ENCODE measurements around the gene TCAF1. TPM values are rescaled to one million over a fixed set of nuclear protein-coding genes. Genes with fewer than 3 reads are reported as not detected.
"Not testable (repeated sequence)": the region's sequence is repeated elsewhere in the genome, so short reads cannot be mapped to it uniquely, and the experiment has no call there.

The TCAF1 gene
- total RNA-seq, 5 donors from 2014 or later (not counting 1 experiment from before 2014, with no cell fraction given): 12.9 to 15.0 (median 13.5) TPM

- H3K27me3 Mint-ChIP-seq; POLR2A ChIA-PET; H3K9me3 ChIP-seq; H3K36me3 ChIP-seq (ENCODE audit: control insufficient read depth in 2 of 2, extremely low read depth in 1 of 2, insufficient read depth in 1 of 2, low read length in 1 of 2); H3K9me3 Mint-ChIP-seq; H3K4me3 ChIP-seq (ENCODE audit: control insufficient read depth in 1 of 2, extremely low read depth in 1 of 2, low read length in 1 of 2); H3K4me3 Mint-ChIP-seq; H3K27ac ChIP-seq (ENCODE audit: low read length); H3K27me3 ChIP-seq (replicated peaks in 1 of 2; ENCODE audit: control insufficient read depth in 2 of 2, extremely low read depth in 1 of 2, insufficient read depth in 2 of 2, low read length in 1 of 2); H3K27ac Mint-ChIP-seq; H3K4me1 Mint-ChIP-seq; CTCF ChIA-PET; H3K4me1 ChIP-seq (ENCODE audit: control insufficient read depth in 1 of 2, extremely low read depth in 1 of 2, insufficient read depth in 2 of 2, low read length in 2 of 2); ATAC-seq (replicated peaks in 1 of 4); DNase-seq; H3K36me3 Mint-ChIP-seq: not testable (repeated sequence)
- WGBS (ENCODE audit: insufficient coverage): no CpG with 5 or more reads among the region's 4 CpGs
Observed at GRCh38 chr7:143873242-143873641, 28.7 kb downstream of the TCAF1 start.

GRCh38 chr7:143871534-143871933 is 30.4 kb downstream of the TCAF1 start:
- DNase-seq; H3K27me3 Mint-ChIP-seq; H3K9me3 Mint-ChIP-seq; H3K4me1 ChIP-seq (ENCODE audit: control insufficient read depth in 1 of 2, extremely low read depth in 1 of 2, insufficient read depth in 2 of 2, low read length in 2 of 2); H3K36me3 Mint-ChIP-seq; ATAC-seq (replicated peaks in 1 of 4); H3K27ac Mint-ChIP-seq; H3K4me1 Mint-ChIP-seq; POLR2A ChIA-PET; H3K4me3 ChIP-seq (ENCODE audit: control insufficient read depth in 1 of 2, extremely low read depth in 1 of 2, low read length in 1 of 2); H3K4me3 Mint-ChIP-seq; CTCF ChIA-PET; H3K27me3 ChIP-seq (replicated peaks in 1 of 2; ENCODE audit: control insufficient read depth in 2 of 2, extremely low read depth in 1 of 2, insufficient read depth in 2 of 2, low read length in 1 of 2); H3K36me3 ChIP-seq (ENCODE audit: control insufficient read depth in 2 of 2, extremely low read depth in 1 of 2, insufficient read depth in 1 of 2, low read length in 1 of 2); H3K27ac ChIP-seq (ENCODE audit: low read length); H3K9me3 ChIP-seq: not testable (repeated sequence)

- H3K27me3 ChIP-seq (replicated peaks in 1 of 2; ENCODE audit: control insufficient read depth in 2 of 2, extremely low read depth in 1 of 2, insufficient read depth in 2 of 2, low read length in 1 of 2): not testable (repeated sequence)
Observed at GRCh38 chr7:143857994-143858393, 44.0 kb downstream of the TCAF1 start.

GRCh38 chr7:143855443-143855842 is 46.5 kb downstream of the TCAF1 start:
- H3K4me3 Mint-ChIP-seq; H3K9me3 Mint-ChIP-seq; DNase-seq; H3K36me3 ChIP-seq (ENCODE audit: control insufficient read depth in 2 of 2, extremely low read depth in 1 of 2, insufficient read depth in 1 of 2, low read length in 1 of 2); H3K9me3 ChIP-seq; CTCF ChIA-PET; H3K27me3 Mint-ChIP-seq; H3K27ac Mint-ChIP-seq; H3K4me1 ChIP-seq (ENCODE audit: control insufficient read depth in 1 of 2, extremely low read depth in 1 of 2, insufficient read depth in 2 of 2, low read length in 2 of 2); H3K27ac ChIP-seq (ENCODE audit: low read length); H3K36me3 Mint-ChIP-seq; POLR2A ChIA-PET; H3K4me1 Mint-ChIP-seq; ATAC-seq (replicated peaks in 1 of 4); H3K27me3 ChIP-seq (replicated peaks in 1 of 2; ENCODE audit: control insufficient read depth in 2 of 2, extremely low read depth in 1 of 2, insufficient read depth in 2 of 2, low read length in 1 of 2); H3K4me3 ChIP-seq (ENCODE audit: control insufficient read depth in 1 of 2, extremely low read depth in 1 of 2, low read length in 1 of 2): not testable (repeated sequence)
- WGBS (ENCODE audit: insufficient coverage): no CpG with 5 or more reads among the region's 1 CpG

More at GRCh38 chr7:143857994-143858393, 44.0 kb downstream of the TCAF1 start:
- CTCF ChIA-PET; H3K36me3 ChIP-seq (ENCODE audit: control insufficient read depth in 2 of 2, extremely low read depth in 1 of 2, insufficient read depth in 1 of 2, low read length in 1 of 2); H3K4me1 Mint-ChIP-seq; POLR2A ChIA-PET; ATAC-seq (replicated peaks in 1 of 4); H3K9me3 Mint-ChIP-seq; H3K4me3 Mint-ChIP-seq; H3K4me3 ChIP-seq (ENCODE audit: control insufficient read depth in 1 of 2, extremely low read depth in 1 of 2, low read length in 1 of 2); H3K27ac ChIP-seq (ENCODE audit: low read length); DNase-seq; H3K27me3 Mint-ChIP-seq; H3K4me1 ChIP-seq (ENCODE audit: control insufficient read depth in 1 of 2, extremely low read depth in 1 of 2, insufficient read depth in 2 of 2, low read length in 2 of 2); H3K9me3 ChIP-seq; H3K27ac Mint-ChIP-seq; H3K36me3 Mint-ChIP-seq: not testable (repeated sequence)
- no CpG with 5 or more reads among the region's 2 CpGs for WGBS (ENCODE audit: insufficient coverage)

- no peak for ATAC-seq (replicated peaks in 1 of 4)
- Histone ChIP-seq H3K27ac (ENCODE audit: low read length) (no peak overlapping the region), H3K4me3 (ENCODE audit: control insufficient read depth in 1 of 2, extremely low read depth in 1 of 2, low read length in 1 of 2) (no peak overlapping the region), H3K9me3 (no peaks in the 10 kb centered on the region), H3K36me3 (ENCODE audit: control insufficient read depth in 2 of 2, extremely low read depth in 1 of 2, insufficient read depth in 1 of 2, low read length in 1 of 2) (no peaks in the 10 kb centered on the region), H3K27me3 (replicated peaks in 1 of 2; ENCODE audit: control insufficient read depth in 2 of 2, extremely low read depth in 1 of 2, insufficient read depth in 2 of 2, low read length in 1 of 2) (no peaks in the 10 kb centered on the region), H3K4me1 (ENCODE audit: control insufficient read depth in 1 of 2, extremely low read depth in 1 of 2, insufficient read depth in 2 of 2, low read length in 2 of 2) (no peaks in the 10 kb centered on the region)
- peaks cover 3% of the 10 kb centered on the region for H3K36me3 Mint-ChIP-seq
- no peak for DNase-seq
- ChIA-PET POLR2A (no interaction called here), CTCF (no interaction called here)
- no peak overlapping the region for H3K4me3 Mint-ChIP-seq
- no peaks in the 10 kb centered on the region for H3K9me3 Mint-ChIP-seq
- H3K27ac Mint-ChIP-seq: no peak overlapping the region
- 100% methylated on average over 1 of the region's 2 CpGs for WGBS (ENCODE audit: insufficient coverage)
- H3K4me1 Mint-ChIP-seq: no peaks in the 10 kb centered on the region
- no peaks in the 10 kb centered on the region for H3K27me3 Mint-ChIP-seq
Observed at GRCh38 chr7:143850682-143851081, 51.3 kb downstream of the TCAF1 start.

- peaks cover 0 to 6% (median 5%) of the 10 kb centered on the region in 3 donors for H3K9me3 Mint-ChIP-seq
- no peak overlapping the region for H3K4me3 ChIP-seq (ENCODE audit: control insufficient read depth in 1 of 2, extremely low read depth in 1 of 2, low read length in 1 of 2)
- no peaks in the 10 kb centered on the region for H3K27me3 ChIP-seq (replicated peaks in 1 of 2; ENCODE audit: control insufficient read depth in 2 of 2, extremely low read depth in 1 of 2, insufficient read depth in 2 of 2, low read length in 1 of 2)
- WGBS (ENCODE audit: insufficient coverage): 75% methylated on average over 2 of the region's 3 CpGs
- H3K36me3 Mint-ChIP-seq: peaks cover 8% of the 10 kb centered on the region
- no peaks in the 10 kb centered on the region for H3K9me3 ChIP-seq
- H3K27ac ChIP-seq (ENCODE audit: low read length): no peak overlapping the region
- ATAC-seq (replicated peaks in 1 of 4) (no peak), DNase-seq (no peak)
- H3K27ac Mint-ChIP-seq: no peak overlapping the region
- CTCF ChIA-PET: no interaction called here
- H3K4me1 Mint-ChIP-seq: no peaks in the 10 kb centered on the region
- no peaks in the 10 kb centered on the region for H3K27me3 Mint-ChIP-seq
- H3K4me3 Mint-ChIP-seq: no peak overlapping the region
- no peaks in the 10 kb centered on the region for H3K36me3 ChIP-seq (ENCODE audit: control insufficient read depth in 2 of 2, extremely low read depth in 1 of 2, insufficient read depth in 1 of 2, low read length in 1 of 2)
- POLR2A ChIA-PET: no interaction called here
- no peaks in the 10 kb centered on the region for H3K4me1 ChIP-seq (ENCODE audit: control insufficient read depth in 1 of 2, extremely low read depth in 1 of 2, insufficient read depth in 2 of 2, low read length in 2 of 2)
Observed at GRCh38 chr7:143849785-143850479, 52.0 kb downstream of the TCAF1 start.

GRCh38 chr7:143848192-143848591 is 53.8 kb downstream of the TCAF1 start:
- Histone ChIP-seq H3K9me3 (no peaks in the 10 kb centered on the region), H3K36me3 (ENCODE audit: control insufficient read depth in 2 of 2, extremely low read depth in 1 of 2, insufficient read depth in 1 of 2, low read length in 1 of 2) (no peaks in the 10 kb centered on the region), H3K4me3 (ENCODE audit: control insufficient read depth in 1 of 2, extremely low read depth in 1 of 2, low read length in 1 of 2) (no peak overlapping the region), H3K27me3 (replicated peaks in 1 of 2; ENCODE audit: control insufficient read depth in 2 of 2, extremely low read depth in 1 of 2, insufficient read depth in 2 of 2, low read length in 1 of 2) (no peaks in the 10 kb centered on the region), H3K4me1 (ENCODE audit: control insufficient read depth in 1 of 2, extremely low read depth in 1 of 2, insufficient read depth in 2 of 2, low read length in 2 of 2) (no peaks in the 10 kb centered on the region), H3K27ac (ENCODE audit: low read length) (no peak overlapping the region)
- no peaks in the 10 kb centered on the region for H3K4me1 Mint-ChIP-seq
- no peak overlapping the region for H3K4me3 Mint-ChIP-seq
- DNase-seq (no peak), ATAC-seq (replicated peaks in 1 of 4) (no peak)
- peaks cover 8% of the 10 kb centered on the region for H3K36me3 Mint-ChIP-seq
- H3K27ac Mint-ChIP-seq: no peak overlapping the region
- H3K27me3 Mint-ChIP-seq: no peaks in the 10 kb centered on the region
- CTCF ChIA-PET: interaction anchor here in 1 of 2 donors (0.7 kb wide), 1 partner anchor 54 kb away, joined by 3 read pairs; the partner anchor contains the start of gene TCAF1
- POLR2A ChIA-PET: no interaction called here
- peaks cover 0 to 6% (median 5%) of the 10 kb centered on the region in 3 donors for H3K9me3 Mint-ChIP-seq

All from T-cell (primary cell).